Measurements from ENCODE around the gene RNF25.

Gene RNF25

GRCh38 chr2:218671654-218672566 lies at the start of gene RNF25, which contains the start of gene STK36:
Gene RNF25 (minus strand): TSS chr2:218672002. CDS start chr2:218671970, 32 bp downstream.
Gene STK36 (plus strand): TSS chr2:218672086. CDS start chr2:218672830, 744 bp downstream.
- H3K4me3 ChIP-seq (ENCODE audit: control insufficient read depth, low read depth, low read length) = peak within 1 kb of the TSS; percentile 72
- DNase-seq (ENCODE audit: low read depth) = peak; percentile 46
- TF ChIP-seq CTCF (IDR thresholded peaks at IDR 0.05; ENCODE audit: control insufficient read depth, insufficient read depth, low read depth, low read length, missing control alignments) = no peak

- no peak for TF ChIP-seq CTCF (IDR thresholded peaks at IDR 0.05; ENCODE audit: control insufficient read depth, insufficient read depth, low read depth, low read length, missing control alignments)
- H3K4me3 ChIP-seq (ENCODE audit: control insufficient read depth, low read depth, low read length) = no peak overlapping the region
- DNase-seq (ENCODE audit: low read depth) = no peak
These were observed 49.7 kb upstream of the RNF25 start for GRCh38 chr2:218721488-218721887.

GRCh38 chr2:218720048-218721041 lies 48.5 kb upstream of the RNF25 start:
- DNase-seq (ENCODE audit: low read depth) = no peak
- no peak for TF ChIP-seq CTCF (IDR thresholded peaks at IDR 0.05; ENCODE audit: control insufficient read depth, insufficient read depth, low read depth, low read length, missing control alignments)
- no peak overlapping the region for H3K4me3 ChIP-seq (ENCODE audit: control insufficient read depth, low read depth, low read length)

GRCh38 chr2:218719457-218719856 lies 47.7 kb upstream of the RNF25 start:
- H3K4me3 ChIP-seq (ENCODE audit: control insufficient read depth, low read depth, low read length) = no peak overlapping the region
- no peak for TF ChIP-seq CTCF (IDR thresholded peaks at IDR 0.05; ENCODE audit: control insufficient read depth, insufficient read depth, low read depth, low read length, missing control alignments)
- DNase-seq (ENCODE audit: low read depth) = no peak

GRCh38 chr2:218718058-218718457 lies 46.3 kb upstream of the RNF25 start:
- DNase-seq (ENCODE audit: low read depth) = no peak
- TF ChIP-seq CTCF (IDR thresholded peaks at IDR 0.05; ENCODE audit: control insufficient read depth, insufficient read depth, low read depth, low read length, missing control alignments) = no peak
- H3K4me3 ChIP-seq (ENCODE audit: control insufficient read depth, low read depth, low read length) = no peak overlapping the region

GRCh38 chr2:218717262-218717661 lies 45.5 kb upstream of the RNF25 start:
- TF ChIP-seq CTCF (IDR thresholded peaks at IDR 0.05; ENCODE audit: control insufficient read depth, insufficient read depth, low read depth, low read length, missing control alignments) = no peak
- H3K4me3 ChIP-seq (ENCODE audit: control insufficient read depth, low read depth, low read length) = no peak overlapping the region
- DNase-seq (ENCODE audit: low read depth) = no peak

All from AG09309 (cell line).